Measurements from ENCODE around the gene CPNE5.

- TF ChIP-seq CTCF (IDR thresholded peaks at IDR 0.05) (no peak), POLR2A (IDR thresholded peaks at IDR 0.05) (no peak)
These were observed 6.0 kb downstream of the CPNE5 start for GRCh38 chr6:36833182-36833789.
